ENCODE results near the gene COL8A1.

DNA sequence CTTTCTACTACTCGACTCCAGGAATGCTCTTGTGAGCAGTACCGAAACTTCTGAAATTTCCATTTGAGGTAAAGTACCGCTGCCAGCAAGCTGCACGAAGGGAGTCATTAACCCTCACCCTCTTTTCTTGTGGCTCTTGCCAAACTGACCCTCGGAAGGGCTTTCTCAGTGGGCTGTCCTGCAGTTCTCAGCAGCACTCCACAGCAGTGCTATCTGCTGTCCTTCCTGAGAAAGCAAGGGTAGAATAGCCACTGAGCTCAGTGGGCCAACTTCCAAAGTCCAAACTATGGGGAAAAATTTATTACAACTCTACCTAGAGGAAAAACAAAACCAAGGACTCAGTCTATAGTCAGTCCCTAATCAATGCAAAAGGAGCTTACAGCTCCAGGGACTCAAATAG is 38.5 kb upstream of the COL8A1 start:
- TF ChIP-seq, protein P1, sequence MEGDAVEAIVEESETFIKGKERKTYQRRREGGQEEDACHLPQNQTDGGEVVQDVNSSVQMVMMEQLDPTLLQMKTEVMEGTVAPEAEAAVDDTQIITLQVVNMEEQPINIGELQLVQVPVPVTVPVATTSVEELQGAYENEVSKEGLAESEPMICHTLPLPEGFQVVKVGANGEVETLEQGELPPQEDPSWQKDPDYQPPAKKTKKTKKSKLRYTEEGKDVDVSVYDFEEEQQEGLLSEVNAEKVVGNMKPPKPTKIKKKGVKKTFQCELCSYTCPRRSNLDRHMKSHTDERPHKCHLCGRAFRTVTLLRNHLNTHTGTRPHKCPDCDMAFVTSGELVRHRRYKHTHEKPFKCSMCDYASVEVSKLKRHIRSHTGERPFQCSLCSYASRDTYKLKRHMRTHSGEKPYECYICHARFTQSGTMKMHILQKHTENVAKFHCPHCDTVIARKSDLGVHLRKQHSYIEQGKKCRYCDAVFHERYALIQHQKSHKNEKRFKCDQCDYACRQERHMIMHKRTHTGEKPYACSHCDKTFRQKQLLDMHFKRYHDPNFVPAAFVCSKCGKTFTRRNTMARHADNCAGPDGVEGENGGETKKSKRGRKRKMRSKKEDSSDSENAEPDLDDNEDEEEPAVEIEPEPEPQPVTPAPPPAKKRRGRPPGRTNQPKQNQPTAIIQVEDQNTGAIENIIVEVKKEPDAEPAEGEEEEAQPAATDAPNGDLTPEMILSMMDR (IDR thresholded peaks at IDR 0.05): no peak
- TF ChIP-seq POLR2A (IDR thresholded peaks at IDR 0.05): no peak

Measured in prostate gland (tissue), 2 donors.